Measurements from ENCODE around the gene PPP4R4.
"Not testable (repeated sequence)": the region's sequence is repeated elsewhere in the genome, so short reads cannot be mapped to it uniquely, and the experiment has no call there.

Gene PPP4R4

DNA sequence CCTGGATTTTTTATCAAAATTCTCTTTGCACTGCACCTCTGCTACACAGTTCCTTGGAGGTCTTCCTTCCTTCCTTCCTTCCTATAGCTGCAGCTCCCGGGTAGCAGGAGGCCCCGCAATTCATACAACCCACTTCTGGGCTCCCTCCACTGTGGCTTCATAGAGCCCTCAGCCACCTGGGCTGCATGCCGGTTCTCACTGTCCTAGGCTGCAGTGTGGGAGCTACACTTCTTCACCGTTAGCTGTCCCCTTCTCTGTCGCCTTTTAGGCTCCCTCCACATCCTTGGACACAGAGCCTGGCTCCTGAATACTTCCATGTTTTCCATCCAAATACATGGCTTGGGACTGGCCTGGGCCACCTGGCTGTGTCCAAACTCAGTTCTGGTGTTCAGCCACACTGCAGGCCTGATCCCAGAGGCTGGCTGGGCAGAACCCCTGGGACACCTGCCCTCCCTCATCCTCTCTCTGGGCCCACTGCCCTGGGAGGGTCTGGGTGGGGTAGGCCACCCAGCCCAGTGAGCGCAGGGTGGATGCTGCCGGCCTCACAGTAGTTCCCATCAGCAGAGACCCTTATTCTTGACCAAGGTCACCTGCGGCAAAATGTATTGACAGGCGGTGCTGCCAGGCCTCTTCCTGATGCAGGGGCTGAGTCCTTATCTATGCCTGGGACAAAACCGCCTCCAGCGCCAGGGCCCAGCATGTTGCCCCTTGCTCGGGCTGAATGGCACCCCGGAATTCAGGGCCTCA, 117.2 kb downstream of the PPP4R4 start:
- Mint-ChIP-seq H3K4me1 (ENCODE audit: low read depth) (peaks cover 4% of the 10 kb centered on the region), H3K27me3 (ENCODE audit: low read depth) (no peaks in the 10 kb centered on the region), H3K36me3 (ENCODE audit: low read depth) (no peaks in the 10 kb centered on the region), H3K9me3 (no peaks in the 10 kb centered on the region), H3K27ac (no peak overlapping the region), H3K4me3 (no peak overlapping the region)

DNA sequence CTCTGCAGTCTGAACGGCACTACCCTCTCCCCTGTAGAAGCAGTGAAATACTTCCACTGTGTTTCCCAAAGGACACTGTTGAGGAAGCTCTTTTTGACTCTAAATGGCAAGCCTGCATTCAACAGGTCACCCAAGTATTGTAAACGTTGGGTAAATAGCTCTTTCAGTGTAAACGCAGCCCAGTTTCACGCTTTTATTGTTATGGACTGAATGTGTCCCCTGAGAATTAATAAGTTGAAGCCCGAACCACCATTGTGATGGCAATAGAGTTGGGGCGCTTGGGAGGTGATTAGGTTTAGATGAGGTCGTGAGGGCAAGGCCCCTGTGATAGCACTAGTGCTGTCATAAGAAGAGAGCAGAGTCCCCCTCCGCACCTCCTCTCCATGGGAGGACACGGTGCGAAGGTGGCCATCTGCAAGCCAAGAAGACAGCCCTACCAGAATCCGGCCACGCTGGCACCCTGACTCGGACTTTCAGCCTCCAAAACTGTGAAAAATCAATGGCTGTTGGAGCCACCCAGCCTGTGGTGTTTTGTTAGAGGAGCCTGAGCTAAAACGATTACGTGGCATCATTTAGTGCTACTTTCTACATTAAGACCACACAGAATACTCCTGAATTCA, 117.9 kb downstream of the PPP4R4 start:
- no peaks in the 10 kb centered on the region for H3K9me3 Mint-ChIP-seq
- H3K4me1 Mint-ChIP-seq (ENCODE audit: low read depth), result peaks cover 4% of the 10 kb centered on the region
- no peaks in the 10 kb centered on the region for H3K36me3 Mint-ChIP-seq (ENCODE audit: low read depth)
- H3K4me3 Mint-ChIP-seq, result no peak overlapping the region
- no peak overlapping the region for H3K27ac Mint-ChIP-seq
- H3K27me3 Mint-ChIP-seq (ENCODE audit: low read depth), result no peaks in the 10 kb centered on the region

DNA sequence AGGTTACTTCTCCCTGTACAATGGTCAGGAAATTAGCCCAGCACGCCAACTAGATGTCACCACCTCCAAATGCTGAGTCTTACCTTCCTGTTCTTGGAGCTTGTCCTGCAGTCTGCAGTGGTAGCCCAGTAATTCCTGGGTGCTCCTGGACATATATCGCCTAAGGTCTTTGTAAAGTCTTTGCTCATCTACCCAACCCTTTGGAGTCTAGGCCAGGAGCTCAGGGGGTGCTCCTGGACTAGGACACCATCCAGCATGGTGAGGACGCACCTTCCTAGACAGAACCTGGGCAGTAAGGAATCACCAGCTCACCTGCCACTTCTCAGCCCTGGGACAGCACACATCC, 118.4 kb downstream of the PPP4R4 start:
- no peaks in the 10 kb centered on the region for H3K36me3 Mint-ChIP-seq (ENCODE audit: low read depth)
- H3K27me3 Mint-ChIP-seq (ENCODE audit: low read depth), result no peaks in the 10 kb centered on the region
- no peak overlapping the region for H3K27ac Mint-ChIP-seq
- no peaks in the 10 kb centered on the region for H3K9me3 Mint-ChIP-seq
- H3K4me1 Mint-ChIP-seq (ENCODE audit: low read depth), result peaks cover 2% of the 10 kb centered on the region
- H3K4me3 Mint-ChIP-seq, result no peak overlapping the region

DNA sequence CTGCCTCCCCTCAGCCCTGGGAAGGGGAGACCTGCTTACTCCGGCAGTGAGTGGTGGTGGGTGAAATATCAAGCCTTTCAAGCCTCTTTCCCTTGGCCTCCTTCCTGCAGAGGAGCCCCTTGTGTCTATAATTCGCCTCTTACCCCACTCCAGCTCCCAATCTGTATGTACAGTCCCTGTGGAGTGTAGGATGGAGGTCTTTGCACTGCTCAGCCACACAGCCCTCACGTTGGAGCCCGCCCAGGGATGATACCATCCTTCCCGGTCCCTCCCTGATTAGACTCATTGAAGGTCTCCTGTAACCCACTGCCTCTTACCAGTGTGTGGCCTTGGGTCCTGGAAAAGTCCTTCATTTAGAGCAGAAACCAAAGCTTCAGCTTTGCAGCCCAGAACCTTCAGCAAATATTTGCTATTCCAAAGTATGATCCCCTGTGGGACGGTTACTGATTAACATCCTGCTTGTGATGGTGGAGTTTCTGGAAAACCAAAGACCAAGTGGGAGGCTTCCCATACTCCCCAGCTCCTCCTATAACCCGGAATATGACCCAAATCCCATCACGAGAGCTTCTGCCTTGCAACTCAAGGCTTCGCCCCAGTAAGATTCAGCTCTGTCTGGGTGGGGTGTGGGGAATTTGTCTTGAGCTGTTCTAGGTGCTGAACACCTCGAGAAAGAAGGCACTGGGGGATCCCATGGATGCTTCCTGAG, 118.9 kb downstream of the PPP4R4 start, which contains the start of gene SERPINA10:
Gene SERPINA10 (minus strand): TSS at position 397 of the 706 bp plus-strand sequence. CDS start 2,675 bp downstream, outside the sequence.
- Mint-ChIP-seq H3K4me3 (no peak within 1 kb of the TSS), H3K9me3 (no peaks in the 10 kb centered on the region), H3K27me3 (ENCODE audit: low read depth) (no peaks in the 10 kb centered on the region), H3K4me1 (ENCODE audit: low read depth) (no peaks in the 10 kb centered on the region), H3K27ac (no peak within 1 kb of the TSS), H3K36me3 (ENCODE audit: low read depth) (no peaks in the 10 kb centered on the region)

DNA sequence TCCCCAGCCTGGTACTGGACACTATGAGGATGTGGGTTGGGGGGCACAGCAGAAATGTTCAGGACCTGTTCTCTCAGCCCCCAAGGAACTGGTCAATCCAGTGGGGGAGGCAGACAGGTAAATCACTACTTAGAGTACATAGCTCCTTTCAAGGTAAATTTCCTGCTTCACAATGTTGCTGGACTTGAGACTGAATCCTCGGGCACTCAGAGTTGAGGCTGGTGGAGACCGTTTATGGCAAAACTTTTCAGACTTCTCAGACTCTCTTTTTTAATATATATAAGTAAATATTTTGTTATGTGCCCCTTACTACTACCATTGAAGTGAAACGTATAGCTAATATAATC, 119.4 kb downstream of the PPP4R4 start:
- Mint-ChIP-seq H3K4me3 (no peak overlapping the region), H3K36me3 (ENCODE audit: low read depth) (no peaks in the 10 kb centered on the region), H3K4me1 (ENCODE audit: low read depth) (no peaks in the 10 kb centered on the region), H3K27ac (no peak overlapping the region), H3K27me3 (ENCODE audit: low read depth) (no peaks in the 10 kb centered on the region), H3K9me3 (no peaks in the 10 kb centered on the region)

DNA sequence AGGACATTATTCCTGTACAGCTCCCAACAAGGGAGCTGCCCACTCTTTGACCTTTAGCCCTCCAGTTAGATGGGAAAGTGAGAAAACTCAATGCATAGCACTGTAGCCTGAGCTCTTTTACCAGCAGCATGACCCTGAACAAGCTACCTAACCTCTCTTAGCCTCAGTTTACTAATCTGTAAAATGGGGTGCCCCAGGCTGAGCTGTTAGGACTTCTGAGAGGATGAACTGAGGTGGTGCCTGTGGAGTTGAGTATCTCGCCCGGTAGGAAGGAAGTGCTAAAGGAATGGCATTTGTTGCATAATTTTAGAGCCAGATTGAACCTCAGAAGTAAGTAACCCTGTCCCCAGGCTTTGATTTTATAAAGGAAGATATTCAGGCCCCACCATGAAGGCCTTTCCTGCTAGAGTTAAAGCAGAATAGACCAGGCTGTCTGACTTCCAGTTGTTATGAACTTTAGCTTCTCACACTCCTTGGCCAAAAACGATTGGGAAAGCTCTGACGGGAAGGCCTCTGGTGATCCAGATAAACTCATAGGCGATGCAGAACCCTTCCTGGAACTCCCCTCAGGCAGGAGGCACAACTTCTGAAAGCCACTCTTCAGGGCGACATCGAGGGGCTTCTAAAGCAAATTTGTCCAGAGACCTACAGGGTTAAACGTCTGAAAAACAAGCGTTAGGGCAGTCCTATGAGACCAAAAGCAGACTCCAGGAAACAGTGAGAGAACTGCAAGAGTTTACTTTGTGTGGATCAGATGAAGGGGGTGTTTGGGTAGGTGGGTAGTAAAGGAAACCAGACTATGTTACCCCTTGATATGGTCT, 121.4 kb downstream of the PPP4R4 start:
- H3K27ac Mint-ChIP-seq, result no peak overlapping the region
- H3K4me3 Mint-ChIP-seq, result no peak overlapping the region
- H3K9me3 Mint-ChIP-seq, result no peaks in the 10 kb centered on the region
- no peaks in the 10 kb centered on the region for H3K36me3 Mint-ChIP-seq (ENCODE audit: low read depth)
- H3K27me3 Mint-ChIP-seq (ENCODE audit: low read depth), result no peaks in the 10 kb centered on the region
- no peaks in the 10 kb centered on the region for H3K4me1 Mint-ChIP-seq (ENCODE audit: low read depth)

DNA sequence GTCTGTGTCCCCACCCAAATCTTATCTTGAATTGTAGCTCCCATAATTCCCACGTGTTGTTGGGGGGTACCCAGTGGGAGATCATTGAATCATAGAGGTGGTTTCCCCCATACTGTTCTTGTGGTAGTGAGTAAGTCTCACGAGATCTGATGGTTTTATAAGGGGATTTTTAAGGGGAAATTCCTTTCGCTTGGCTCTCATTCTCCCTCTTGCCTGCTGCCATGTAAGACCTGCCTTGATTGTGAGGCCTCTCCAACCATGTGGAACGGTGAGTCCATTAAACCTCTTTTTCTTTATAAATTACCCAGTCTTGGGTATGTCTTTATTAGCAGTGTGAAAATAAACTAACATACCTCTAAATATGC, 122.0 kb downstream of the PPP4R4 start:
- H3K27ac Mint-ChIP-seq; H3K27me3 Mint-ChIP-seq (ENCODE audit: low read depth); H3K4me1 Mint-ChIP-seq (ENCODE audit: low read depth); H3K9me3 Mint-ChIP-seq; H3K36me3 Mint-ChIP-seq (ENCODE audit: low read depth); H3K4me3 Mint-ChIP-seq: not testable (repeated sequence)

DNA sequence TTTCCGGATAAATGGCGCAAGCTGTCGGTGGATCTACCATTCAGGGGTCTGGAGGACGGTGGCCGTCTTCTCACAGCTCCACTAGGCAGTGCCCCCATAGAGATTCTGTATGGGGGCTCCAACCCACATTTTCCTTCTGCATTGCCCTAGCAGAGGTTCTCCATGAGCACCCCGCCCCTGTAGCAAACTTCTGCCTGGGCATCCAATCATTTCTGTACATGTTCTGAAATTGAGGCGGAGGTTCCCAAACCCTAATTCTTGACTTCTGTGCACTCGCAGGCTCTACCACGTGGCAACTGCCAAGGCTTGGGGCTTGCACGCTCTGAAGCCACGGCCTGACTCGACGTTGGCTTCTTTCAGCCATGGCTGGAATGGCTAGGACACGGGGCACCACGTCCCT, 124.0 kb downstream of the PPP4R4 start:
- Mint-ChIP-seq H3K27ac (no peak overlapping the region), H3K4me3 (no peak overlapping the region), H3K4me1 (ENCODE audit: low read depth) (no peaks in the 10 kb centered on the region), H3K36me3 (ENCODE audit: low read depth) (no peaks in the 10 kb centered on the region), H3K9me3 (no peaks in the 10 kb centered on the region), H3K27me3 (ENCODE audit: low read depth) (no peaks in the 10 kb centered on the region)

DNA sequence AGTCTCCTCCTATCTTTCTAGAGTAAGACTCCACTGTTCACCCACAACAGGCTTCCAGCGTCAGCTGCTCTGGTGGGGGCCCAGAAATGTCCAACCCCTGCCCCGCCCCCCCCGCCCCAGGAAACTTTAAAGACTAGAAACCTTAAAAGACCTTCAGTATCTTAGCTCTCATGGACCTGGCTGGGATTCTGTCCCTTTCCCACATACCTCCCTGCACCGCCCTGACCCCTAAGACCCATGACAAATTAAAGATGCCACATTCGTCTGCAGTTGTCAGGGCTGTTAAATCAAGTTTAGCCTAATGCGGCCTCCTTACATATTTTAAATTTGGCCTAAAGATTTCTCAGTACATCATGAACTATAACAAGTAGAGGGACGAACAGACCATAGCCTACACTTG, 129.0 kb downstream of the PPP4R4 start:
- H3K4me3 Mint-ChIP-seq, result no peak overlapping the region
- H3K9me3 Mint-ChIP-seq, result peaks cover 10% of the 10 kb centered on the region
- no peak overlapping the region for H3K27ac Mint-ChIP-seq
- H3K36me3 Mint-ChIP-seq (ENCODE audit: low read depth), result no peaks in the 10 kb centered on the region
- no peaks in the 10 kb centered on the region for H3K4me1 Mint-ChIP-seq (ENCODE audit: low read depth)
- no peaks in the 10 kb centered on the region for H3K27me3 Mint-ChIP-seq (ENCODE audit: low read depth)

DNA sequence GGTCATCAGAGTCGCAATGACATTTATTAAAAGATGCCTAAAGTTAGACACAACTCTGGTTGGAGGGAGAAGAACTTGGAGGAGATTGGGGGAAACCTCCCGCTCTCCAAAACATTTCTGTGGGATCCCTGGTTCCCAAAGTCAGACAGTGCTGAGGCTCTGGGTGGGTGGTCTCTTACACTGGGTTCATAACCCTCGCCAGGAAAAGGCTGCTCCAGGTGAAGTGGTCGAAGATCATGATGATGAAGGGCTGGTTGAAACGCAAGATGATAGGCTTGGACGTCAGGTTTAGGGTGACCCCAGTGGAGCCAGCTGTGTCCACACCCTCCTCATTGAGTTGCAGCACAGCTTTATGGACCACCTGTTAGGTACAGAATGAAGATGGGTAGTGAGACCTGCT, 130.1 kb downstream of the PPP4R4 start:
- no peaks in the 10 kb centered on the region for H3K27me3 Mint-ChIP-seq (ENCODE audit: low read depth)
- peaks cover 15% of the 10 kb centered on the region for H3K9me3 Mint-ChIP-seq
- no peak overlapping the region for H3K27ac Mint-ChIP-seq
- H3K4me3 Mint-ChIP-seq, result no peak overlapping the region
- no peaks in the 10 kb centered on the region for H3K4me1 Mint-ChIP-seq (ENCODE audit: low read depth)
- H3K36me3 Mint-ChIP-seq (ENCODE audit: low read depth), result no peaks in the 10 kb centered on the region

DNA sequence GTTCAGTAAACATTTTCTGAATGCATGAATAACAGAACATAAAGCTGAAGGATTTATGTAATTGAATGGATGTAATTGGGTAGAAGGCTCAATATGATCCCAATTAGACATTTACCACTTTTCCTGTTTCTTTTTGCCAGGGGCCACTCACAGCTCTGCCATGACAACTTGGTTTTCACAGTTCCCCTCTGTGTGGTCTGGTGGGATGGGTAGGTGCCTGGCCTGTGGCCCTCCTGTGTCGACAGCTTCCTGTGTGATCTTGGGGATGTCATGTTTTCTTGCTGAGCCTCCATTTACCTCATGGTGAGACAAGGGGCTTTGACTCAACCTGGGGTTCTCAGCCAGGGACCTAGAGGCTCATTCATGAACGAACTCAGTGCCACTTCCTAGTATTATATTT, 131.5 kb downstream of the PPP4R4 start:
- Mint-ChIP-seq H3K9me3 (peaks cover 15% of the 10 kb centered on the region), H3K36me3 (ENCODE audit: low read depth) (no peaks in the 10 kb centered on the region), H3K4me1 (ENCODE audit: low read depth) (no peaks in the 10 kb centered on the region), H3K27me3 (ENCODE audit: low read depth) (no peaks in the 10 kb centered on the region), H3K27ac (no peak overlapping the region), H3K4me3 (no peak overlapping the region)

DNA sequence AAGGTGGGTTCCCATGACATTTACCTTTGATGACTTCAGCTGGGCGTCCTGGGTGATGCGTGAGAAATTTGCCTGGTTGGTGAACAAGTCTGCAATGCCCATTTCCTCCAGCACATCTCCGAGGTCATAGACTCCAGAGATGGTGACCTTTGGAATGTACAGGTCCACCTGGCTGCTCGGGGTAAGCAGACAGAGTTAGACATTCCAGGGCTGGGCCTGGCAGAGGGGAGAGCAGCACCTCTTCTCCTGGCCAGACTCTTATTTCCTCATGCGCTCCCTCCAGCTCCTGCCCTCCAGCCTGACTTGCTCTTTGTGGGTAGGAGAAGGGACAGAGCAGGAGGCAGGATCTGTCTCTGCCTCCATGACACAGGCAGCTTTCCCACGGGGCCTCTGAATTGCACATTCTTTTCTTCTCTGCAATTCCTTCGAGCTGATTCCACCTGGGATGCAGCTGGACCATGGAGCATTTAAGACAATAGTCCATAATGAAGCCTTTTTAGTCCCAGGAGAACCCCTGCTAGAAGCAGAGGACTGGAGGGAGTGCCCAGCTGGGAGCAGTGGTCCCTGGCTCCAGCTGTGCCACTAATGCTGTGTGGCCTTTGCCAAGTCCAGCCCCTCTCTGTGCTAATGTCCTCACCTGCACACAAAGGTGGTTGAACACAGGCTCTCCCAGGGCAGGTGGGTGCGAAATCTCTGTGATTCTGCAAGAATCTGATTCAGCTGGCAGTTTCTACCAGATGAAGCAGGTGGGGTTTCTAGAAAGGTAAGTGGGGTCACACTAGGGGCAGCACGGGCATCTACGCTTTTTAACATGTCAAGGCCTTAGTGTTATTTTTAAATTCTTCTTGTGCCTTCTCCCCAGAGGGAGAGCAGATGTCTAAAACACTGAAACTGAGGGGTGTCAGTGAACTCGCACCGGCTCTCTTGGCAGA, 132.2 kb downstream of the PPP4R4 start:
- no peaks in the 10 kb centered on the region for H3K36me3 Mint-ChIP-seq (ENCODE audit: low read depth)
- H3K27me3 Mint-ChIP-seq (ENCODE audit: low read depth), result no peaks in the 10 kb centered on the region
- H3K27ac Mint-ChIP-seq, result no peak overlapping the region
- H3K9me3 Mint-ChIP-seq, result peaks cover 15% of the 10 kb centered on the region
- no peak overlapping the region for H3K4me3 Mint-ChIP-seq
- H3K4me1 Mint-ChIP-seq (ENCODE audit: low read depth), result no peaks in the 10 kb centered on the region

DNA sequence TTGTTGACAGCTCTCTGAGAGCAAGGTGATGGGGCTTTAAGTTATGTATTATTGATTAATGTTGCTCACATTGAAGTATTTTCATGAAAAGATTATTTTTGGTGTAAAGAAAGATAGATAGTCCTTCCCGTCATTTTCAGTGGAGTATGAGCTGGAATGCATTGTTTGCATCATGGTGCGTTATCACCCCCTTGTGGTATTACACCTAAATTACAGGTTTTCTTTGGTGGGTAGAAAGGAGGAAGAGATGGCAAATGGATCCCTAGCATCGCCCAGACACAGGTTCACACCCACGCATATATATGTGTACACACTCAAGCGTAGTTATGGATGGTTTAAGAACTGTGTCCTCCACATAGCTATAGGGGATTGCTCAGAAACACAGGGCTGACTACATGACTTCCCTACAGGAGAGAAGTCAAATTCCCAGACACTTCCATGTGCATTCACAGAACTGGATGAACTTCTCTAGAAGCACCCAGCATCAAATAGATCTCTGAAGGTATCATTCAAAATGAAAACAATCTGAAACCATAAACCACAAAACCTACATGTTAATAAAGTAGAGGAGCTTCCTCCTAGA, 133.4 kb downstream of the PPP4R4 start:
- H3K27me3 Mint-ChIP-seq (ENCODE audit: low read depth), result no peaks in the 10 kb centered on the region
- no peaks in the 10 kb centered on the region for H3K36me3 Mint-ChIP-seq (ENCODE audit: low read depth)
- no peak overlapping the region for H3K27ac Mint-ChIP-seq

More for the DNA sequence above, 133.4 kb downstream of the PPP4R4 start:
- peaks cover 15% of the 10 kb centered on the region for H3K9me3 Mint-ChIP-seq
- no peak overlapping the region for H3K4me3 Mint-ChIP-seq
- H3K4me1 Mint-ChIP-seq (ENCODE audit: low read depth), result no peaks in the 10 kb centered on the region
